Eye (tissue), 1 donor: ENCODE results near the gene OR10H5.

ENCODE experiments used
- DNase-seq: peaks from one replicate; pipeline ENCODE4 v3.0.0-alpha.2; 2015

The OR10H5 gene

DNA sequence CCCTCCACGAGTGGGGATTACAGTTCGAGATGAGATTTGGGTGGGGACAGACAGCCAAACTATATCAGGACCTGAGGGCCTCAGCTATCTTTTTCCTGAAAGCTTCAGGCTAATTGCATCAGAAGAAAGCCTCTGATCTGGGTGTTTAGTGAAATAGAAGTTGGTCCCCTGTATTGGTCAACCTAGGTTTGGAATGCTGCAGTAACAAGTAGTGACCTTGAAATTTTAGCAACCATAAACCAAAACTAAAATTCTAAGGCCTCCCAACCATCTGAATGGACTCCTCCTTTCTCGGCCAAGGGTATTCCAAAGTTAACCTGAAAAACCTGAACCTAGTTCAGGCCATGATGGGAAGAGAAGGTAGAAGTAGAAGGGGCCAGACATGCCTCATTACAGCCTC, 62.9 kb downstream of the OR10H5 start:
- no peak for DNase-seq
